HG02884 (cell line): ENCODE data around the gene SLC35A2.
"Not testable (repeated sequence)": the region's sequence is repeated elsewhere in the genome, so short reads cannot be mapped to it uniquely, and the experiment has no call there.

Experiments
- ATAC-seq: cut with Tn5 transposase; IDR thresholded peaks from one replicate; pipeline ENCODE4 v1.9.1; 2021; ENCODE audit warnings: mild to moderate bottlenecking, moderate library complexity; ENCODE audit not compliant: unreplicated experiment

The SLC35A2 gene

GRCh38 chrX:48854121-48854804, 57.2 kb downstream of the SLC35A2 start:
- ATAC-seq: not testable (repeated sequence)

- not testable (repeated sequence) for ATAC-seq
Measured at GRCh38 chrX:48853494-48853893, 58.0 kb downstream of the SLC35A2 start.
